K562 (cell line): Measurements from ENCODE around the gene BGN. TPM values are rescaled to one million over a fixed set of nuclear protein-coding genes. Genes with fewer than 3 reads are reported as not detected.

Experiments used
- ATAC-seq: fragments of 200-7000 bp; cut with Tn5 transposase; 3 replicates; pipeline ENCODE4 v1.9.1; 2020; ENCODE audit warnings: moderate library complexity
- BruUV-seq: library from RNA; stranded (reverse); fragments of 400-500 nt; replicated peaks from 2 replicates; lab custom pipeline; 2021; lab: Mats Ljungman, UMichigan
- CTCF ChIA-PET: fragments of 300-600 bp; formaldehyde crosslinking; extraction: SDS; loops from one replicate; lab custom pipeline; 2021; ENCODE audit warnings: low intra/inter-chr PET ratio; lab: Yijun Ruan, JAX
- POLR2A ChIA-PET: fragments of 300-600, 350-650 bp; sonication (Branson Sonifier 250); formaldehyde crosslinking; extraction: SDS; loops from one replicate; lab custom pipeline; 2021; ENCODE audit warnings: antibody characterized with exemption, inconsistent platforms; lab: Yijun Ruan, JAX
- DNase-seq, 4 experiments: peaks; one replicate each; pipeline versions ENCODE4 v3.0.0 to v3.0.0-alpha.2; 2011 to 2018; ENCODE audit warnings: low spot score in 3 of 4, mixed read lengths in 3 of 4; ENCODE audit errors: extremely low read depth in 1 of 4
- FAIRE-seq: peaks from 2 replicates; lab custom pipeline; 2011; peaks lifted over from hg19 to GRCh38; lab: Jason Lieb, UNC
- H2AFZ ChIP-seq: 2 replicates; pipeline ENCODE4 v1.6.0; 2011; ENCODE audit warnings: low read depth, low read length, control low read depth, inconsistent platforms
- H3K27ac ChIP-seq: fragments of 200-600 bp; 3 replicates; pipeline ENCODE4 v1.8.0; 2011; ENCODE audit warnings: low read depth, mild to moderate bottlenecking, control low read depth, inconsistent platforms, low read length, moderate library complexity, mixed read lengths; ENCODE audit errors: extremely low read depth
- H3K27me3 ChIP-seq, 2 experiments: fragments of 300-600 bp in 1 of 2; 2 replicates in 1 of 2; 3 replicates in 1 of 2; pipeline versions ENCODE4 v1.6.0 to v1.8.0; 2011; ENCODE audit warnings: inconsistent platforms in 2 of 2, low read length in 2 of 2, mild to moderate bottlenecking in 1 of 2, mixed read lengths in 1 of 2, moderate library complexity in 1 of 2; ENCODE audit not compliant: control insufficient read depth in 2 of 2, insufficient read depth in 2 of 2
- H3K36me3 ChIP-seq: fragments of 300-600 bp; 3 replicates; pipeline ENCODE4 v1.8.0; 2011; ENCODE audit warnings: mild to moderate bottlenecking, low read length, inconsistent platforms; ENCODE audit not compliant: control insufficient read depth, insufficient read depth
- H3K4me1 ChIP-seq, 2 experiments: fragments of 200-600 bp in 1 of 2; replicated peaks in 1 of 2; 2 replicates in 1 of 2; 3 replicates in 1 of 2; pipeline versions ENCODE4 v1.5.1 to v1.8.0; 2011; ENCODE audit warnings: inconsistent platforms in 2 of 2, low read length in 2 of 2, mild to moderate bottlenecking in 1 of 2, mixed read lengths in 1 of 2, moderate library complexity in 1 of 2; ENCODE audit not compliant: control insufficient read depth in 2 of 2, insufficient read depth in 2 of 2
- H3K4me2 ChIP-seq: 2 replicates; pipeline ENCODE4 v1.6.1; 2011; ENCODE audit warnings: low read length, control low read depth, inconsistent platforms, mixed read lengths; ENCODE audit not compliant: insufficient read depth
- H3K4me3 ChIP-seq: fragments of 200-600 bp; sonication (generic), shearing (Covaris generic); 2 replicates; pipeline ENCODE4 v1.5.1; 2016; ENCODE audit warnings: control low read depth, inconsistent platforms
- H3K79me2 ChIP-seq: fragments of 200-600 bp; 3 replicates; pipeline ENCODE4 v1.8.0; 2011; ENCODE audit warnings: low read length, inconsistent platforms; ENCODE audit not compliant: control insufficient read depth, insufficient read depth
- H3K9ac ChIP-seq, 2 experiments: 2 replicates each; pipeline versions ENCODE4 v1.6.0 to v1.6.1; 2011; ENCODE audit warnings: low read depth in 2 of 2, low read length in 2 of 2, control low read depth in 1 of 2, inconsistent platforms in 1 of 2, mild to moderate bottlenecking in 1 of 2, mixed read lengths in 1 of 2; ENCODE audit not compliant: insufficient read depth in 1 of 2
- H3K9me1 ChIP-seq: one replicate; pipeline ENCODE4 v1.6.0; 2011; ENCODE audit warnings: inconsistent platforms, mild to moderate bottlenecking, low read length, moderate library complexity; ENCODE audit not compliant: control insufficient read depth, insufficient read depth
- H3K9me3 ChIP-seq: replicated peaks from 2 replicates; pipeline ENCODE4 v1.5.1; 2011; ENCODE audit warnings: low read depth, low read length, inconsistent platforms; ENCODE audit not compliant: control insufficient read depth, insufficient read depth
- H4K20me1 ChIP-seq: replicated peaks from 2 replicates; pipeline ENCODE4 v1.6.1; 2011; ENCODE audit warnings: low read length, inconsistent platforms, mixed read lengths; ENCODE audit not compliant: control insufficient read depth, insufficient read depth
- C11orf30 ChIP-seq: fragments of 450-650 bp; IDR thresholded peaks from 2 replicates; pipeline ENCODE4 v1.6.1; 2016; ENCODE audit warnings: low read depth, mild to moderate bottlenecking
- KDM1A ChIP-seq, 2 experiments: fragments of 450-650 bp; IDR thresholded peaks; 2 replicates each; pipeline ENCODE4 v1.6.1; 2016; ENCODE audit warnings: mild to moderate bottlenecking in 2 of 2
- MEF2A ChIP-seq: IDR thresholded peaks from 2 replicates; pipeline ENCODE4 v1.6.1; 2011; ENCODE audit warnings: low read depth, mild to moderate bottlenecking, low read length, moderate library complexity; ENCODE audit not compliant: control insufficient read depth
- MTA2 ChIP-seq: fragments of 450-650 bp; IDR thresholded peaks from 2 replicates; pipeline ENCODE4 v1.6.1; 2016; ENCODE audit warnings: low read depth
- NFATC3 ChIP-seq: fragments of 450-650 bp; IDR thresholded peaks from 2 replicates; pipeline ENCODE4 v1.6.1; 2017; ENCODE audit warnings: mild to moderate bottlenecking
- PHF20 ChIP-seq: fragments of 450-650 bp; IDR thresholded peaks from 2 replicates; pipeline ENCODE4 v1.6.1; 2018; ENCODE audit not compliant: partially characterized antibody
- PPARD ChIP-seq: fragments of 250-450 bp; sonication (Bioruptor Pico); IDR thresholded peaks from 2 replicates; pipeline ENCODE4 v1.8.0; 2022; ENCODE audit warnings: inconsistent platforms, mild to moderate bottlenecking, moderate library complexity
- PTBP1 ChIP-seq: fragments of 200-400 bp; formaldehyde crosslinking; IDR thresholded peaks from 2 replicates; pipeline ENCODE4 v1.6.1; 2017; ENCODE audit warnings: low read depth, low read length
- SP1 ChIP-seq: sonication (generic); formaldehyde crosslinking; IDR thresholded peaks from 2 replicates; pipeline ENCODE4 v1.8.1; 2022; ENCODE audit warnings: mild to moderate bottlenecking, missing genetic modification reagents
- ZNF274 ChIP-seq: IDR thresholded peaks from 2 replicates; pipeline ENCODE4 v1.6.1; 2011; ENCODE audit warnings: low read depth, mild to moderate bottlenecking, low read length, moderate library complexity, borderline replicate concordance
- ZNF583 ChIP-seq: fragments of 250-450 bp; sonication (Bioruptor Pico); IDR thresholded peaks from 2 replicates; pipeline ENCODE4 v1.4.0; 2020
- ZNF696 ChIP-seq: fragments of 250-450 bp; sonication (Bioruptor Pico); conservative IDR thresholded peaks from 2 replicates; pipeline ENCODE4 v1.4.0; 2020; ENCODE audit warnings: mild to moderate bottlenecking, moderate library complexity
- WGBS: fragments of 100-300 bp; shearing (Covaris generic); methylation state at CpG from one replicate; pipeline ENCODE4 v1.1.6; 2016; ENCODE audit warnings: low coverage, mixed read lengths; ENCODE audit not compliant: insufficient coverage; ENCODE audit errors: missing lambda C conversion rate; 5-methylcytosine and 5-hydroxymethylcytosine counted together
- in situ Hi-C: fragments of 300-500 bp; cut with MboI; formaldehyde crosslinking; loops from 4 replicates; pipeline ENCODE4 v1.15.0; 2018; ENCODE audit warnings: inconsistent platforms, mixed read lengths
- intact Hi-C: fragments of 100-400 bp; cut with micrococcal nuclease; formaldehyde crosslinking; loops from 2 replicates; pipeline ENCODE4 v1.14.2; 2022
- polyA plus RNA-seq, 8 experiments: library from polyadenylated mRNA; depleted of rRNA in 4 of 8; stranded (reverse) in 5 of 8; unstranded in 3 of 8; fragments of >200 nt; fragmentation: Nextera tagmentation in 2 of 8; fragmentation: Illumina TruSeq in 1 of 8; extraction: Ambion mirVana in 2 of 8; extraction: Trizol in 1 of 8; gene quantifications; 2 replicates each; pipeline versions ENCODE4 v1.2.1 to v1.2.3, GENCODE V29; 2011 to 2014; ENCODE audit warnings: inconsistent platforms in 1 of 8, missing spikeins in 1 of 8
- total RNA-seq, 7 experiments: library from RNA; depleted of rRNA in 6 of 7; stranded (reverse); fragments of >200 nt in 6 of 7; fragmentation: Illumina TruSeq in 2 of 7; extraction: Trizol in 2 of 7; gene quantifications; 2 replicates each; pipeline versions ENCODE4 v1.2.1 to v1.2.3, GENCODE V29; 2011 to 2021; ENCODE audit warnings: low replicate concordance in 1 of 7
- TF ChIP-seq, protein P1 (sequence below): conservative IDR thresholded peaks from 2 replicates; pipeline ENCODE4 v1.6.1; 2011; ENCODE audit warnings: low read depth, mild to moderate bottlenecking, low read length; ENCODE audit not compliant: control insufficient read depth

BGN gene
- total and polyA plus RNA-seq, 9 of the 15 experiments (the other 6 are each of a cell fraction or from before 2014, with no cell fraction given), result 0.11 TPM; not detected in 8

DNA sequence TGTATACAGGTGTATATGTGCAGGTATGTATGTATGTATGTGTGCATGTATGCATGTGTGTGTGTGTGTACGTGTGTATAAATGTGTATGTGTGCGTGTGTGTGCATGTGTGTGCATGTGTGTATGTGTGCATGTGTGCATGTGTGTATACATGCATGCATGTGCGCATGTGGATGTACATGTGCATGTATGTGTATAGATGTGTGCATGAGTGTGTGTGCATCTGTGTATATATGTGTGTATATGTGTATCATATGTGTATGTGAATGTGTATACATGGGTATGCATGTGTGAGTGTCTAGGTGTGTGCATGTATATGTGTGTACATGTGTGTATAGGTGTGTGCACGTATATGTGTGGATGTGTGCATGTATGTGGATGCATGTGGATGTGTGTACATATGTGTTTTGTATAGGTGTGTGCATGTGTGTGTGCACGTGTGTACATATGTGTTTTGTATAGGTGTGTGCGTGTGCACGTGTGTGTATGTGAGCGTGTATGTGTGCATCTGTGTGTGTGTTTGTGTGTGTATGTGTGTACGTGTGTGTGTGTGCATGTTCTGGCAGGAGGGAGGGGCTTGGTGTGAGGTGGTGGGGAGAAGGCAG, 6.0 kb downstream of the BGN start:
- 11% methylated on average over 7 of the region's 9 CpGs for WGBS
- Histone ChIP-seq H3K27me3 (peaks cover 0 to 27% of the 10 kb centered on the region in 2 experiments; a peak in 2 of 5 replicates), H3K36me3 (no peaks in the 10 kb centered on the region), H3K79me2 (no peaks in the 10 kb centered on the region), H3K9me3 (no peaks in the 10 kb centered on the region), H3K4me1 (peaks cover 0 to 32% of the 10 kb centered on the region in 2 experiments; a peak in 3 of 5 replicates), H3K9ac (no peak overlapping the region), H2AFZ (no peak overlapping the region), H3K4me3 (no peak overlapping the region), H4K20me1 (no peaks in the 10 kb centered on the region), H3K27ac (no peak overlapping the region), H3K9me1 (no peaks in the 10 kb centered on the region), H3K4me2 (no peak overlapping the region)
- TF ChIP-seq MEF2A (no peak), KDM1A (IDR thresholded peaks at IDR 0.05) (peak in 1 of 2 experiments; percentile 84; a peak in 2 of 4 replicates), PHF20 (peak; percentile 37), SP1 (CRISPR knock-in tag) (no peak), ZNF583 (CRISPR knock-in tag) (no peak)
- FAIRE-seq (no peak), ATAC-seq (no peak), DNase-seq (no peak)
- intact Hi-C loops, result no loop called here
- ChIA-PET CTCF (no interaction called here), POLR2A (no interaction called here)
- in situ Hi-C loops, result no loop called here
- no TSS peak for BruUV-seq

DNA sequence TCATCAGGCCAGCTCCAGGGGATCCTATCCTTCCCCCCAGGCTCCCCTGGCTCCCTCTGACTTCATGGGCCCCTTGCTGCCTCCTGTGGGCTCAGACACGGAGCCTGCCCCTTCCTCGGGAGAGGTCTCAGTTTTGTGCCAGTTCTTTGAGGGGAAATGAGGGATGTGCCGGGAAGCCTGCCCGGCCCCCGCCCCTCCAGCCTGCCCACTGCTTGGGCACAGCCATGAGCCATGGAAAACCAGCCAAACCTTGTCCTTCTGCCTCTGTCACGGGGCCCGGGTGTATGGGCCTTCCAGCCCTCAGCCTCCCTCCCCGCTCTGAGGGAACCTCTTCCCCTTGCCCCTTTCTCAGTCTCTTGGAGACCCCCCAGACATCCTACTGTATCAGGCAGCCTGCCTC, 6.8 kb downstream of the BGN start:
- H3K9ac ChIP-seq, result no peak overlapping the region
- 5% methylated on average over 7 of the region's 8 CpGs for WGBS
- no peak for FAIRE-seq
- H3K27me3 ChIP-seq, result peaks cover 0 to 19% of the 10 kb centered on the region in 2 experiments; a peak in 2 of 5 replicates
- no peaks in the 10 kb centered on the region for H3K36me3 ChIP-seq
- intact Hi-C loops, result no loop called here
- H3K4me1 ChIP-seq, result peaks cover 0 to 24% of the 10 kb centered on the region in 2 experiments; a peak in 3 of 5 replicates
- ATAC-seq, result no peak
- BruUV-seq, result no TSS peak
- H3K27ac ChIP-seq, result no peak overlapping the region
- ChIA-PET CTCF (no interaction called here), POLR2A (no interaction called here)
- no peaks in the 10 kb centered on the region for H3K9me3 ChIP-seq
- H3K4me3 ChIP-seq, result no peak overlapping the region
- H3K4me2 ChIP-seq, result no peak overlapping the region
- H3K9me1 ChIP-seq, result no peaks in the 10 kb centered on the region
- no peak for DNase-seq
- no peak overlapping the region for H2AFZ ChIP-seq
- H4K20me1 ChIP-seq, result no peaks in the 10 kb centered on the region
- in situ Hi-C loops, result no loop called here
- H3K79me2 ChIP-seq, result no peaks in the 10 kb centered on the region
- TF ChIP-seq MTA2, result no peak
- no peak for TF ChIP-seq PTBP1
- TF ChIP-seq, protein P1, sequence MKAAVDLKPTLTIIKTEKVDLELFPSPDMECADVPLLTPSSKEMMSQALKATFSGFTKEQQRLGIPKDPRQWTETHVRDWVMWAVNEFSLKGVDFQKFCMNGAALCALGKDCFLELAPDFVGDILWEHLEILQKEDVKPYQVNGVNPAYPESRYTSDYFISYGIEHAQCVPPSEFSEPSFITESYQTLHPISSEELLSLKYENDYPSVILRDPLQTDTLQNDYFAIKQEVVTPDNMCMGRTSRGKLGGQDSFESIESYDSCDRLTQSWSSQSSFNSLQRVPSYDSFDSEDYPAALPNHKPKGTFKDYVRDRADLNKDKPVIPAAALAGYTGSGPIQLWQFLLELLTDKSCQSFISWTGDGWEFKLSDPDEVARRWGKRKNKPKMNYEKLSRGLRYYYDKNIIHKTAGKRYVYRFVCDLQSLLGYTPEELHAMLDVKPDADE, result no peak
- TF ChIP-seq PPARD (CRISPR knock-in tag), result no peak
- TF ChIP-seq C11orf30, result no peak
- no peak for TF ChIP-seq ZNF696
- TF ChIP-seq MEF2A, result no peak
- TF ChIP-seq ZNF274, result no peak
- TF ChIP-seq NFATC3, result no peak
